Fibroblast of lung (primary cell): ENCODE data around the gene OTOG. TPM values are rescaled to one million over a fixed set of nuclear protein-coding genes. Genes with fewer than 3 reads are reported as not detected.
A peak's percentile ranks its signal among the peaks of the same experiment; 100 is the strongest.

Source experiments
- DNase-seq, 2 donors: peaks; one replicate each; pipeline versions ENCODE4 v3.0.0 to v3.0.0-alpha.2; 2010; ENCODE audit warnings: low read depth in 2 of 2
- H2AFZ ChIP-seq: 2 replicates; pipeline ENCODE4 v1.5.1; 2012; ENCODE audit warnings: low read length, control low read depth, inconsistent platforms
- H3K27ac ChIP-seq: 2 replicates; pipeline ENCODE4 v1.5.1; 2011; ENCODE audit warnings: low read length, control low read depth; ENCODE audit not compliant: insufficient read depth
- H3K27me3 ChIP-seq: 2 replicates; pipeline ENCODE4 v1.5.1; 2011; ENCODE audit warnings: mild to moderate bottlenecking, low read length; ENCODE audit not compliant: control insufficient read depth, insufficient read depth
- H3K36me3 ChIP-seq: 2 replicates; pipeline ENCODE4 v1.5.1; 2011; ENCODE audit warnings: low read length; ENCODE audit not compliant: control insufficient read depth, insufficient read depth
- H3K4me1 ChIP-seq: 2 replicates; pipeline ENCODE4 v1.5.1; 2011; ENCODE audit warnings: low read length; ENCODE audit not compliant: control insufficient read depth, insufficient read depth; ENCODE audit errors: extremely low read depth
- H3K4me2 ChIP-seq: 2 replicates; pipeline ENCODE4 v1.5.1; 2011; ENCODE audit warnings: low read length, control low read depth; ENCODE audit not compliant: insufficient read depth; ENCODE audit errors: extremely low read depth
- H3K4me3 ChIP-seq, 4 experiments: fragments of 200-600 bp in 1 of 4; sonication (generic) in 1 of 4; replicated peaks in 1 of 4; 2 replicates each; pipeline ENCODE4 v1.5.1; 2011 to 2016; ENCODE audit warnings: low read length in 4 of 4, low read depth in 3 of 4, mild to moderate bottlenecking in 3 of 4, control low read depth in 2 of 4, inconsistent platforms in 1 of 4, mixed read lengths in 1 of 4; ENCODE audit not compliant: insufficient read depth in 1 of 4; ENCODE audit errors: control extremely low read depth in 1 of 4
- H3K79me2 ChIP-seq: 2 replicates; pipeline ENCODE4 v1.5.1; 2012; ENCODE audit warnings: mild to moderate bottlenecking, low read length, inconsistent platforms; ENCODE audit not compliant: control insufficient read depth, insufficient read depth
- H3K9ac ChIP-seq: 2 replicates; pipeline ENCODE4 v1.5.1; 2011; ENCODE audit warnings: mild to moderate bottlenecking, low read length, control low read depth; ENCODE audit not compliant: insufficient read depth
- H3K9me3 ChIP-seq: 2 replicates; pipeline ENCODE4 v1.5.1; 2012; ENCODE audit warnings: low read depth, low read length; ENCODE audit not compliant: control insufficient read depth, insufficient read depth
- H4K20me1 ChIP-seq: 2 replicates; pipeline ENCODE4 v1.5.1; 2011; ENCODE audit warnings: low read length; ENCODE audit not compliant: control insufficient read depth, insufficient read depth; ENCODE audit errors: extremely low read depth
- EZH2 ChIP-seq: IDR thresholded peaks from 2 replicates; pipeline ENCODE4 v1.5.1; 2012; ENCODE audit warnings: low read length, control low read depth, mild to moderate bottlenecking; ENCODE audit errors: missing control alignments
- polyA plus RNA-seq, 2 donors: library from polyadenylated mRNA; depleted of rRNA in 1 of 2; stranded (reverse) in 1 of 2; unstranded in 1 of 2; fragments of >200 nt; gene quantifications; 2 replicates each; pipeline ENCODE4 v1.2.1, GENCODE V29; 2011 to 2012; ENCODE audit warnings: missing spikeins in 1 of 2
- total RNA-seq: library from RNA; depleted of rRNA; stranded (reverse); fragments of >200 nt; gene quantifications from 2 replicates; pipeline ENCODE4 v1.2.1, GENCODE V29; 2014
- TF ChIP-seq, protein P1 (sequence below), 2 donors: IDR thresholded peaks in 1 of 2; conservative IDR thresholded peaks in 1 of 2; 1 replicate in 1 of 2; 2 replicates in 1 of 2; pipeline ENCODE4 v1.5.1; 2011 to 2012; ENCODE audit warnings: low read length in 2 of 2, control low read depth in 1 of 2, inconsistent platforms in 1 of 2, low read depth in 1 of 2, mild to moderate bottlenecking in 1 of 2

OTOG gene
- total and polyA plus RNA-seq, 2 donors (not counting 1 experiment from before 2014, with no cell fraction given) = not detected

- Histone ChIP-seq H3K4me3 (no peak overlapping the region), H4K20me1 (no peaks in the 10 kb centered on the region), H2AFZ (no peak overlapping the region), H3K27ac (no peak overlapping the region), H3K4me1 (no peaks in the 10 kb centered on the region), H3K27me3 (peaks cover 31% of the 10 kb centered on the region), H3K9ac (no peak overlapping the region), H3K9me3 (no peaks in the 10 kb centered on the region), H3K79me2 (no peaks in the 10 kb centered on the region), H3K36me3 (no peaks in the 10 kb centered on the region), H3K4me2 (no peak overlapping the region)
- no peak for DNase-seq
- TF ChIP-seq EZH2 = peak; percentile 67
- TF ChIP-seq, protein P1, sequence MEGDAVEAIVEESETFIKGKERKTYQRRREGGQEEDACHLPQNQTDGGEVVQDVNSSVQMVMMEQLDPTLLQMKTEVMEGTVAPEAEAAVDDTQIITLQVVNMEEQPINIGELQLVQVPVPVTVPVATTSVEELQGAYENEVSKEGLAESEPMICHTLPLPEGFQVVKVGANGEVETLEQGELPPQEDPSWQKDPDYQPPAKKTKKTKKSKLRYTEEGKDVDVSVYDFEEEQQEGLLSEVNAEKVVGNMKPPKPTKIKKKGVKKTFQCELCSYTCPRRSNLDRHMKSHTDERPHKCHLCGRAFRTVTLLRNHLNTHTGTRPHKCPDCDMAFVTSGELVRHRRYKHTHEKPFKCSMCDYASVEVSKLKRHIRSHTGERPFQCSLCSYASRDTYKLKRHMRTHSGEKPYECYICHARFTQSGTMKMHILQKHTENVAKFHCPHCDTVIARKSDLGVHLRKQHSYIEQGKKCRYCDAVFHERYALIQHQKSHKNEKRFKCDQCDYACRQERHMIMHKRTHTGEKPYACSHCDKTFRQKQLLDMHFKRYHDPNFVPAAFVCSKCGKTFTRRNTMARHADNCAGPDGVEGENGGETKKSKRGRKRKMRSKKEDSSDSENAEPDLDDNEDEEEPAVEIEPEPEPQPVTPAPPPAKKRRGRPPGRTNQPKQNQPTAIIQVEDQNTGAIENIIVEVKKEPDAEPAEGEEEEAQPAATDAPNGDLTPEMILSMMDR (conservative IDR thresholded peaks at IDR 0.05 in 1 of 2, IDR thresholded peaks at IDR 0.05 in 1 of 2; ENCODE audit: low read depth in 1 of 2, low read length in 2 of 2) = no peak
These were observed 148.7 kb downstream of the OTOG start for GRCh38 chr11:17695454-17696441.

GRCh38 chr11:17696741-17697140 is 149.7 kb downstream of the OTOG start:
- Histone ChIP-seq H4K20me1 (no peaks in the 10 kb centered on the region), H3K4me2 (no peak overlapping the region), H3K9ac (no peak overlapping the region), H2AFZ (no peak overlapping the region), H3K4me1 (no peaks in the 10 kb centered on the region), H3K9me3 (no peaks in the 10 kb centered on the region), H3K27me3 (peaks cover 31% of the 10 kb centered on the region), H3K27ac (no peak overlapping the region), H3K4me3 (no peak overlapping the region), H3K36me3 (no peaks in the 10 kb centered on the region), H3K79me2 (no peaks in the 10 kb centered on the region)
- DNase-seq = no peak
- TF ChIP-seq EZH2 = no peak
- TF ChIP-seq, protein P1 (conservative IDR thresholded peaks at IDR 0.05 in 1 of 2, IDR thresholded peaks at IDR 0.05 in 1 of 2; ENCODE audit: low read depth in 1 of 2, low read length in 2 of 2) = no peak

Other genes starting within 250 kb of the OTOG start
- gene NCR3LG1, start 195.5 kb upstream of the OTOG start, total RNA-seq = 4.5 and 4.9 TPM in 2 replicates
- gene NCR3LG1, start 195.5 kb upstream of the OTOG start, polyA plus RNA-seq = 5.2 and 6.0 TPM in 2 replicates
- gene KCNJ11, start 158.6 kb upstream of the OTOG start, total RNA-seq = not detected in 2 replicates
- not detected in 2 replicates for gene KCNJ11, start 158.6 kb upstream of the OTOG start, polyA plus RNA-seq
- not detected in 2 replicates for gene ABCC8, start 70.4 kb upstream of the OTOG start, total RNA-seq
- gene ABCC8, start 70.4 kb upstream of the OTOG start, polyA plus RNA-seq = not detected in 2 replicates
- not detected in 2 replicates for gene USH1C, start 2.8 kb upstream of the OTOG start, total RNA-seq
- not detected in 2 replicates for gene USH1C, start 2.8 kb upstream of the OTOG start, polyA plus RNA-seq
- not detected in 2 replicates for gene MYOD1, start 172.3 kb downstream of the OTOG start, total RNA-seq
- gene MYOD1, start 172.3 kb downstream of the OTOG start, polyA plus RNA-seq = not detected in 2 replicates
- gene KCNC1, start 187.5 kb downstream of the OTOG start, total RNA-seq = under 0.01 TPM in 1 of 2 replicates, not detected in the other
- not detected in 2 replicates for gene KCNC1, start 187.5 kb downstream of the OTOG start, polyA plus RNA-seq